Inferior parietal cortex (tissue), 1 donor: ENCODE measurements around the gene CYP2C19.
"Not testable (repeated sequence)": the region's sequence is repeated elsewhere in the genome, so short reads cannot be mapped to it uniquely, and the experiment has no call there.

Source experiments
- DNase-seq: peaks from one replicate; pipeline ENCODE4 v3.0.0-alpha.2; 2016; ENCODE audit errors: extremely low spot score

The CYP2C19 gene

DNA sequence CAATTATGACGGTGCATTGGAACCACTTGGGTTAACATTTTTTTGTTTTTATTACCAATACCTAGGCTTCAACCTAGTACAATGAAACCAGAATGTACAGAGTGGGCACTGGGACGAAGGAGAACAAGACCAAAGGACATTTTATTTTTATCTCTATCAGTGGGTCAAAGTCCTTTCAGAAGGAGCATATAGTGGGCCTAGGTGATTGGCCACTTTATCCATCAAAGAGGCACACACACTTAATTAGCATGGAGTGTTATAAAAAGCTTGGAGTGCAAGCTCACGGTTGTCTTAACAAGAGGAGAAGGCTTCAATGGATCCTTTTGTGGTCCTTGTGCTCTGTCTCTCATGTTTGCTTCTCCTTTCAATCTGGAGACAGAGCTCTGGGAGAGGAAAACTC, at the start of gene CYP2C19:
CYP2C19 (plus strand) TSS at position 289 of the 400 bp plus-strand sequence; CDS start at position 314, 25 bp downstream.
- DNase-seq = no peak

DNA sequence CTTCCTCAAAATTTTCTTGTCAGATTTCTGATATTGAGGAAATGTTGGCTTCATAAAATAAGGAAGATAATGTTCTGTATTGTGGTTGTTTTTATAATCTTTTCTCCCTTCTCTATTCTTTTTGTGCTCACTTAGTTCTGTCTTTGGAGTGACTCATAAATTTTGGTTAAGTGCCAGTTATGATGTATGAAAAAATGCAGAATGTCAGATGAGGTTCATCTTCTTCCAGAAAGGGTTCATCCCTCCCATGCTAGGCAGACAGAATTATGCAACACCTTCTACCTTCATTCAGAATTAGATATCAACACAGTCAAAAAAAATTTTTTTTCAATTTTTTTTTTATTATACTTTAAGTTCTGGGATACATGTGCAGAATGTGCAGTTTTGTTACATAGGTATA, 36.6 kb upstream of the CYP2C19 start:
- no peak for DNase-seq

DNA sequence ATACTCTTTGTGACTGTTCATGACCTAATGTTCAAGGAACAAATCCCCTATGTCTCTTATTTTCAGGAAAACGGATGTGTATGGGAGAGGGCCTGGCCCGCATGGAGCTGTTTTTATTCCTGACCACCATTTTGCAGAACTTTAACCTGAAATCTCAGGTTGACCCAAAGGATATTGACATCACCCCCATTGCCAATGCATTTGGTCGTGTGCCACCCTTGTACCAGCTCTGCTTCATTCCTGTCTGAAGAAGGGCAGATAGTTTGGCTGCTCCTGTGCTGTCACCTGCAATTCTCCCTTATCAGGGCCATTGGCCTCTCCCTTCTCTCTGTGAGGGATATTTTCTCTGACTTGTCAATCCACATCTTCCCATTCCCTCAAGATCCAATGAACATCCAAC, 27.3 kb upstream of the CYP2C19 start:
- DNase-seq = no peak

DNA sequence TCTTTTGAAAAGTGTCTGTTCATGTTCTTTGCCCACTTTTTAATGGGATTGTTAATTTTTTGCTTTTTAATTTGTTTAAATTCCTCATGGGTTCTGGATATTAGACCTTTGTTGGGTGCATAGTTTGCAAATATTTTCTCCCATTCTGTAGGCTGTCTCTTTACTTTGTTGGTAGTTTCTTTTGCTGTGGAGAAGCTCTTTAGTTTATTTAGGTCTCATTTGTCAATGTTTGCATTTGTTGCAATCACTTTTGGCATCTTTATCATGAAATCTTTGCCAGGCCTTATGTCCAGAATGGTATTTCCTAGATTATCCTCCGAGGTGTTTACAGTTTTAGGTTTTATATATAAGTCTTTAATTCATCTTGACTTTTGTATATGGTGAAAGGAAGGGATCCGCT, 23.9 kb upstream of the CYP2C19 start:
- no peak for DNase-seq

DNA sequence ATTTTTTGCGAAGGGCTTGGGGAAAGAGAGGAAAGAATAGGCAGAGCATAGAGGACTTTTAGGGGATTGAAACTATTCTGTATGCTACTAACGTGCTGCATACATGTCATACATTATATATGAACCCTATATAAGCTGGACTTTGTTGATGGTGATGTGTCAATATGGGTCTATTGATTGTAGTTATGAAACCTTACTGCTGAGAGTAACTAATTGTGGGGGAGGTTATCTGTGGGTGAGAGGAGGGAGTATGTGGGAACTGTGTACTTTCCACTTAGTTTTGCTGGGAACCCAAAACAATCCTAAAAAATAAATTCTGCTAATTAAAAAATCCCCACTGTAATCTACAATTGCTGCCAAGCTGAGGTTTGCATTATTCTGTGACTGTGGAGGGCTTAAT, 15.3 kb upstream of the CYP2C19 start:
- no peak for DNase-seq

DNA sequence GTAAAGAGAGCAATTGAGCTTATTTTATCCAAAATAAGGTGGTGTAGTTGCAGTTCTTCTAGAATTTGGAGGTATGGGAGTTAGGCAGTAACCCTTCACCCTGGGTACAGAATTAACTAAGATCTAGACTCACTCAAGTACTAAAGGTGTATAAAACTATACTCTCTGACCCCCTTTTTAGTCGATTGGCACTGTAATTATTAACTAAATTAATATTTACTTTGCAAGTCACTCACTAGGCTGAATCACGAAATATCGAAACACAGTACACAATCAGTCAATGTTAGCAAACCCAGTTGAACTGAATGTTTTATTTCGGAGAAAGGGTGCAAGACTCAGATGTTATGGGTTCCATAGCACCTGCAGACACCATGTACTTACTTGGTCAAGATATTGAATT, 14.6 kb upstream of the CYP2C19 start:
- DNase-seq = no peak

DNA sequence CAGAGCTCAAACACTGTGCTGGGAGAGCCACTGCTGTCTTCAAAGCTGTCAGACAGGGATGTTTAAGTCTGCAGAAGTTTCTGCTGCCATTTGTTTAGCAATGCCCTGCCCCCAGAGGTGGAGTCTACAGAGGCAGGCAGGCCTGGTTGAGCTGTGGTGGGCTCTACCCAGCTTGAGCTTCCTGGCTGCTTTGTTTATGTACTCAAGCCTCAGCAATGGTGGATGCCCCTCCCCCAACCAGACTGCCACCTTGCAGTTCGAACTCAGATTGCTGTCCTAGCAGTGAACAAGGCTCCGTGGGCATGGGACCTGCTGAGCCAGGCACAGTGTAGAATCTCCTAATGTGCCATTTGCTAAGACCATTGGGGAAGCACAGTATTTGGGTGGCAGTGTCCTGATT, 4.6 kb upstream of the CYP2C19 start:
- DNase-seq = no peak

DNA sequence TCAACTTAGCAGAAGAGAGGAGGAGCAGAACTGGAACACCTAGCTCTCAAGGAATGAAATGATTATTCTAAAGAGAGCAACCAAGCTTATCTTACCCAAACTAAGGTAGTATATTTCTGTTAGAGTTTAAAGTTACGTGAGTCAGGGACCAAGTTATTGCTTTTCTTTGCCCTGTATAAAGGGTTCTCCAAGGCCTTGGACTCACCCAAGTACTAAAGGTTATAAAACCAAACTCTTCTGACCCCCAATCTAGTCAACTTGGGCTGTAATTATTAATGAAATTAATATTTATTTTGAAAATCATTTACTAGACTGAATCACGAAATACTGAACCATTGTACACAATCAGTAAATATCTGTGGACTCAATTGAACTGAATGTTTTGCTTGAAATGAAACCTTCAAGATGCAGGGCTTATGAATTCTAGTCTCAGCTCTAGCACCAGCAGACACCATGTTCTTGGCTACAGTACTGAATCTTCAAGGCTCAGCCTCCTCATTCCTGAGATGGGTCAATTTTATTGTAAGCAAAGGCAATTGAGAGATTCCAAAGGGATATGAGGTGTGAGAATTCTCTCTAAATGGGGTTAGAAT, 1.8 kb upstream of the CYP2C19 start:
- DNase-seq = no peak

DNA sequence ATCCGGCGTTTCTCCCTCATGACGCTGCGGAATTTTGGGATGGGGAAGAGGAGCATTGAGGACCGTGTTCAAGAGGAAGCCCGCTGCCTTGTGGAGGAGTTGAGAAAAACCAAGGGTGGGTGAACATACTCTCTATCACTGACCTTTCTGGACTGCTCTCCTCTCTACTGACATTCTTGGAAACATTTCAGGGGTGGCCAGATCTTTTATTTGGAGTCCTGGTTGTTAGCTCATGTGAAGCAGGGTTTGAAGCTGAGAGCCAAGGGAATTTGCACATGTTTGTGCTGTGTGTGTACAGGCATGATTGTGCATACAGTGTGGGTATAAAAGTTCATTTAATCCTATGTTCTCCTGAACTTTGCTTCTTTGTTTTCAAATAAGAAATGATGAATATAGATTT, 12.9 kb downstream of the CYP2C19 start:
- not testable (repeated sequence) for DNase-seq

DNA sequence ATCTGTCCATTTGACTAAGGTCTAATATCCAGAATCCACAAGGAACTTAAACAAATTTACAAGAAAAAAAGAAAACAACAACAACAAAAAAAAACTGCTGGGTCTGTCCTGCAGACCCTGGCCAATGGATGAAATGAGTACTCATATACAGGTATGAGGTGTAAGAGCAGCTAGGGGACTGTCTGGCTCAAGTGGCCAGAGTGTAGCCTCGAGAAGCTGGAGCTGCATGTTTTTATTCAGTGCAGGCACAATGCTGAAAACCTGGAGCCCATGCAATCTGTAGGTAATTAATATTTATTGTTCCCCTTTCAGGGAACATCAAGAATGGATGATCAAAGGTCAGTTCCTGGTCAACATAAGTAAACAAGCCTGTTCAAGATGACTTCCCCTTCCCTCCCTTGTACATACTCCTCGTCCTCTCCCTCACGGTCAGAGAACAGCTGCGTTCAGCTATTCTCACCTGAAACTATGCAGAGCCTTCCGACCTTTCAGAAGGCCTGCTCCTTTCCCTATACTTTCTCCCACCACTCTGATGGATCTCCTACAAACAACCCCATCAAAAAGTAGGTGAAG, 15.5 kb downstream of the CYP2C19 start:
- DNase-seq = no peak

DNA sequence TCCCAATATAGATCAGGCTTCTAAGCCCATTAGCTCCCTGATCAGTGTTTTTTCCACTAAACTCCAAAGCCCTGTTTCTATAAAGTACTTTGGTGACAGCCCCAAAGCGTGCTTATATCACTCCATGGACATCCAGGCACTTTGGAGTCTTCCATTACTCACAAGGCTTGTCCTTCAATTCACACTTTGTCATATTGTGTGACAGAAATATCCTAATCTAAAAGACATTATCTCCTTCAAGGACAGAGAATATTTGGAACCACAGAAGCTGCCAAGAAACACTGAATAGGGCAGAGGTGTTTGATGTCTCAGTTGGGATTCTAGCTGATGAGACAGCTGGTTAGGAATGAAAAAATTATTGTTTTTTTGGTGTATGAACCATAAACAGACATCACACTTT, 18.4 kb downstream of the CYP2C19 start:
- no peak for DNase-seq

DNA sequence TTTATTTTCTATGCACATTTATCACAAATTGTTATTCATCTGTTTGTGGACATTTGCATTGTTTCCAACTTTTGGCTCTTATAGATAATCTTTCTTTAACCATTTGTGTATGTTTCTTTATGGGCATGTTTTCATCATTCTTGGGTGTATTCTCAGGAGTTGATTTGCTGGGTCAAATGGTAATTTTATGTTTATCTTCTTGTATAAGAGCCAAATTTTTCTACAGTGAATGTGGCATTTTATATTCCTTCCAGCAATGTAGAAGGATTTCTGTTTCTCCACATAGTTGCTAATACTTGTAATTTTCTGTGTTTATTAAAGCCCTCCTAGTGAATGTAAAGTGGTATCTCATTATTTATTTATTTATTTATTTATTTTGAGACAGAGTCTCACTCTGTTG, 21.8 kb downstream of the CYP2C19 start:
- DNase-seq = no peak

DNA sequence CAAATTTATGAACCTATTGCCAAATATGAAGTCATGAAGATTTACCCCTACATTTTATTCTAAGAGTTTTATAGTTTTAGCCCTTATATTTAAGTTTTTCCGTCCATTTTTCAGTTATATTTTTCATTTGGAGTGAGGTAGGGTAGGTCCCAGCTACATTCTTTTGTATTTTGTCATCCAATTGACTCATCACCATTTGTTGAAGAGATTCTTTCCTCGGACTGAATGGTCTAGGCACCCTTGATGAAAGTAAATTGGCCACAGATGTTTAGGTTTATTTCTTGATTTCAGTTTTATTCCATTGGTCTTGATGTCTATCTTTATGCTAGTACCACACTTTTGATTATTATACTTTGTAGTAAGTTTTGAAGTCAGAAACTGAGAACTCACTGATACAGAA, 22.7 kb downstream of the CYP2C19 start:
- DNase-seq = no peak

DNA sequence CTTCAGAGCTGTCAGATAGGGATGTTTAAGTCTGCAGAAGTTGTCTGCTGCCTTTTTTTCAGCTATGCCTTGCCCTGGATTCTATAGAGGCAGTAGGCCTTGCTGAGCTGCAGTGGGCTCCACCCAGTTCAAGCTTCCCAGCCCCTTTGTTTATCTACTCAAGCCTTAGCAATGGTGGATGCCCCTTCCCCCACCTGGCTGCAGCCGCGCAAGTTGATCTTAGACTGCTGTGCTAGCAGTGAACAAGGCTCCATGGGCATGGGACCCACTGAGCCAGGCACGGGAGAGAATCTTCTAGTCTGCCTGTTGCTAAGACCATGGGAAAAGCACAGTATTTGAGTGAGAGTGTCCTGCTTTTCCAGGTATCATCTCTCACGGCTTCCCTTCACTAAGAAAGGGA, 38.1 kb downstream of the CYP2C19 start:
- DNase-seq = not testable (repeated sequence)

DNA sequence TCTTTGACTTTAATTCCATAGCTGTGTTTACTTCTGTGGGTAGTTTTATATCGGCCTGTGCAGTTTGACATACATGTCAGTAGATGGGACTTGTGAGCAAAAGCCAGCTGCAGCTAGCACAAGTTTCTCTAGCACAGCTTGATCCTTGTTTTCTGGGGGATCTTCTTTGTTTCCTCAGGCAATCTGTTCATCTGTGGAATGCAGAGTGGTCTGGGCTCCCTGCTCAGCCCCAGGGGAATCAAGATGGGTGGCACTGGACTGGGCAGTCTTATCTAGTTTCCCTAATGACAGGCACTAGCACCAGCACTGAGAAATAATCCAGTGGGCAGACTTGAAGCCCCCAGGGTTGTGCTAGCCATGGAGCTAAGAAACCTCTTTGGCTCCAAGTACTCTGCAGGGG, 40.8 kb downstream of the CYP2C19 start:
- DNase-seq = no peak

DNA sequence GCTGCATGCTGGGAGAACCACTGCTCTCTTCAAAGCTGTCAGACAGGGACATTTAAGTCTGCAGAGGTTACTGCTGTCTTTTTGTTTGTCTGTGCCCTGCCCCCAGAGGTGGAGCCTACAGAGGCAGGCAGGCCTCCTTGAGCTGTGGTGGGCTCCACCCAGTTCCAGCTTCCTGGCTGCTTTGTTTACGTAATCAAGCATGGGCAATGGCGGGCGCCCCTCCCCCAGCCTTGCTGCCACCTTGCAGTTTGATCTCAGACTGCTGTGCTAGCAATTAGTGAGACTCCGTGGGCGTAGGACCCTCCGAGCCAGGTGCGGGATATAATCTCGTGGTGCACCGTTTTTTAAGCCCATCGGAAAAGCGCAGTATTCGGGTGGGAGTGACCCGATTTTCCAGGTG, 67.5 kb downstream of the CYP2C19 start:
- not testable (repeated sequence) for DNase-seq

DNA sequence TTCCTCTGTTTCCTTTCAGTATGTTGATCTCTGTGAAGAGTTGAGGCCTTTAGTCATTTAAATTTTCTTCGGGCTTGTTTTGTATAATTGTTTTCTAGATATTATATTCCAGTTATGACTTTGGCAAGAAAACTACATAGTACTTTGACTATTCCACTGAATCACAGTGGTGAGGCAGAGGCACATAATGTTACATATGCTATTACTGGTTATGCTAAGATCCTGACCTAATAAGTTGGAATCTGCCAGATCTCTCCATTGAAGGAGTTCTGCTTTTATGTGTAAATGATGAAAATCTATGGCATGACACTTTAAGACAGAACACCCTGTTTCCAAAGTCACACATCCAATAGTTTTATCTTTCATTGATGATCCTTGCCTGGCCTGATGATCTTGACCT, 83.7 kb downstream of the CYP2C19 start:
- no peak for DNase-seq

DNA sequence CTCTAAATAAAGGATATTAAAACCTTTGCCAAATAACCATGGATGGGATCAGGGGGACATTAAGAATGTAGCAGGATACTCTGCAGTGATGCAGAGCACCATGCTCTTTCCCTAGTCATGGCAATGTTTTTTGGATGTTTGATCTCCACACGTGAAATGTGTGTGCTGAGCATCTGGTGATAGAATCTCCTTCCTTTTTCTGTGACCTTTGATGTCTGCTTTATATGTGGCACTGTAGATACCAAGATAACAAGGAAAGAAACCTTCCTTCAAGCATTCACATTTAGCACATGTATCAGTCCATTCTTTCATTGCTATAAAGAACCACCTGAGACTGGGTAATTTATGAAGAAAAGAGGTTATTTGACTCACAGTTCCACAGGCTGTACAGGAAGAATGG, 88.3 kb downstream of the CYP2C19 start:
- DNase-seq = no peak

DNA sequence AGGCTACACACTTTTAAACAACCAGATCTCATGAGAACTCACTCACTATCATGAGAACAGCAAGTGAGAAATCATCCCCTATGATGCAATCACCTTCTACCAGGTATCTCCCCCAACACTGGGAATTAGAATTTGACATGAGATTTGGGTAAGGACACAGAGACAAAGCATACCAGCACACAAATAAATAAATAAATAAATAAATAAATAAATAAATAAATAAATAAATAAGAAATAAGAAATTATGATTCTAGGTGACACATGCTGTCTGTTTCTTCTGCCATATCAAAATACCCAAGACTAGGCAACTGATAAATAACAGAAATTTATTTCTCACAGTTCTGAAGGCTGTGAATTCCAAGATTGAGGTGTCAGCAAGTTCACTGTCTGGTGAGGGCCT, 88.8 kb downstream of the CYP2C19 start:
- no peak for DNase-seq

DNA sequence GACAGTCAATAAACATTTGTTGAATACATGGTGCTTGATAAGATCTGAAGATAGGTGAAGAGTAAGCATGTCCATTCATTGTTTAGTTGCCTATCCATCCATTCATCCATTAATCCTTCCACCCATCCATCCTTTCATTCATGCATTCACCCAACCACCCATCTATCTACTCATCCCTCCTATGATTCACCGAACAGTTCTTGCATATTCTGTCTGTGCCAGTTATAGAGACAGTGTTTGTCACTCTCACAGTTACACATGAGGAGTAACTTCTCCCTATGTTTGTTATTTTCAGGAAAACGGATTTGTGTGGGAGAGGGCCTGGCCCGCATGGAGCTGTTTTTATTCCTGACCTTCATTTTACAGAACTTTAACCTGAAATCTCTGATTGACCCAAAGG, 90.0 kb downstream of the CYP2C19 start:
- DNase-seq = no peak

DNA sequence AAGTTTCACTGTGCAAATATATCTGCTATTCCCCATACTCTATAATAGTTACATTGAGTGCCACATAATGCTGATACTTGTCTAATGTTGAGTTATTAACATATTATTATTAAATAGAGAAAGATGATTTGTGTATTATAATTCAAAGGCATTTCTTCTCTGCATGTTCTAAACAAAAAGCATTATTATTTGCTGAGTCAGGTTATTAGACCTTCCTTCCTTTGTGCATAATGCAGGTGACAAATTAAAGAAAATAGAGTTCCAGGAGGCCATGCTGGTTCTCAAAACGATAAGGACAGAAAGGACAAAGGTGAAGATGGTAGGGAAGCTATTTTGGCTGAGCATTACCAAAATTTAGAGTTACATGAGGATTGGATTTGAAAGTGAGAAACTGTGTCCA, 90.6 kb downstream of the CYP2C19 start:
- DNase-seq = no peak

DNA sequence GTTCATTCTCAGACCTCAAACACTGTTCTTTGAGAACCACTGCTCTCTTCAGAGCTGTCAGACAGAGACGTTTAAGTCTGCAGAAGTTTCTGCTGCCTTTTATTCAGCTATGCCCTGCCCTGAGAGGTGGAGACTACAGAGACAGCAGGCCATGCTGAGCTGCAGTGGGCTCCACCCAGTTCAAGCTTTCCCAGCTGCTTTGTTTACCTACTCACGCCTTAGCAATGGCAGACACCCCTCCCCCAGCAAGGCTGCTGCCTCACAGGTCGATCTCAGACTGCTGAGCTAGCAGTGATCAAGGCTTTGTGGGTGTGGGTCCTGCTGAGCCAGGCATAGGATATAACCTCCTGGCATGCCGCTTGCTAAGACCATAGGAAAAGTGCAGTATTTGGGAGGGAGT, 95.5 kb downstream of the CYP2C19 start:
- DNase-seq = no peak

DNA sequence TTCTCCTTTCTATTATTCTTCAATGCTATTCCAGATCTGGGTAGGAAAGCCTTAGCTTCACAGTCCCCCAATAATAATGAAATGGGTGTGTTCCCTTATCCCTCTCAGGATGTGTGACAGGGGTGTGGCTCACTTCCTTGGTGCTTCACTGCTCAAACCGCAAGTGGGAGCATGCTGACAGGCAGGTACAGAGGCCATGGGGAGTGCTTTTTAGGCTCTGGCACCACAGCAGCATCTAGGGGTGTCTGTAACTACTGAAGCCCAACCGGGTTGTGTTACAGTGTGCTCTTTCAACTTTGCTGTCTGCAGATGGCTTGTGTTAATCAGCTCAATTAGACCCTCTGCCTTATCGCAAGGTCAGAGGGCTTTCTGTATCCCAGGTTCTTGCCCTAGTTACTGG, 96.6 kb downstream of the CYP2C19 start:
- DNase-seq = no peak

DNA sequence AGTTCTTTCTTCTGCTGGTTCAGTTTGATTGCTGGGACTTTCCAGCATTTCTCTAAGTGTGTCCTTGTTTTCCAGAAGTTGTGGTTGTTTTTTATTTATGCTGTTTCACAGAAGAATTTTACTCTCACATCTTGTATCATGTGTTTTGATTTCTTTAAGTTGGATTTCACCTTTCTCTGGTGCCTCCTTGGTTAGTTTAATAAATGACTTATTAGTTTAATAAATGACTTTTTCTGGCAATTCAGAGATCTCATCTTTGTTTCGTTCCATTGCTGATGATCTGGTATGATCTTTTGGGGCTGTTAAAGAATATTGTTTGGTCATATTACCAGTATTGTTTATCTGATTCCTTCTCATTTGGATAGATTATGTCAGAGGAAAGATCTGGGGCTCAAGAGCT, 116.2 kb downstream of the CYP2C19 start:
- DNase-seq = no peak
